ENCODE measurements around the gene COP1. TPM values are rescaled to one million over a fixed set of nuclear protein-coding genes. Genes with fewer than 3 reads are reported as not detected.

COP1 gene
- total and polyA plus RNA-seq, 2 of the 13 experiments (the other 11 are each of a cell fraction or from before 2014, with no cell fraction given): 20.5 to 51.3 TPM

- no peak for TF ChIP-seq KDM6A (CRISPR knock-in tag; IDR thresholded peaks at IDR 0.05; ENCODE audit: low read depth)
- TF ChIP-seq ZNF350 (CRISPR knock-in tag; IDR thresholded peaks at IDR 0.05; ENCODE audit: borderline replicate concordance, low read depth): peak; percentile 60; the same call in 1 of the 2 replicates
- no peak; the same call in 1 of the 2 replicates for TF ChIP-seq HDAC2 (CRISPR knock-in tag; IDR thresholded peaks at IDR 0.05)
- TF ChIP-seq, protein P1, sequence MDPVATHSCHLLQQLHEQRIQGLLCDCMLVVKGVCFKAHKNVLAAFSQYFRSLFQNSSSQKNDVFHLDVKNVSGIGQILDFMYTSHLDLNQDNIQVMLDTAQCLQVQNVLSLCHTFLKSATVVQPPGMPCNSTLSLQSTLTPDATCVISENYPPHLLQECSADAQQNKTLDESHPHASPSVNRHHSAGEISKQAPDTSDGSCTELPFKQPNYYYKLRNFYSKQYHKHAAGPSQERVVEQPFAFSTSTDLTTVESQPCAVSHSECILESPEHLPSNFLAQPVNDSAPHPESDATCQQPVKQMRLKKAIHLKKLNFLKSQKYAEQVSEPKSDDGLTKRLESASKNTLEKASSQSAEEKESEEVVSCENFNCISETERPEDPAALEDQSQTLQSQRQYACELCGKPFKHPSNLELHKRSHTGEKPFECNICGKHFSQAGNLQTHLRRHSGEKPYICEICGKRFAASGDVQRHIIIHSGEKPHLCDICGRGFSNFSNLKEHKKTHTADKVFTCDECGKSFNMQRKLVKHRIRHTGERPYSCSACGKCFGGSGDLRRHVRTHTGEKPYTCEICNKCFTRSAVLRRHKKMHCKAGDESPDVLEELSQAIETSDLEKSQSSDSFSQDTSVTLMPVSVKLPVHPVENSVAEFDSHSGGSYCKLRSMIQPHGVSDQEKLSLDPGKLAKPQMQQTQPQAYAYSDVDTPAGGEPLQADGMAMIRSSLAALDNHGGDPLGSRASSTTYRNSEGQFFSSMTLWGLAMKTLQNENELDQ (CRISPR knock-in tag; IDR thresholded peaks at IDR 0.05; ENCODE audit: borderline replicate concordance): no peak
- TF ChIP-seq ZNF44 (CRISPR knock-in tag; IDR thresholded peaks at IDR 0.05): no peak
- no peak for TF ChIP-seq DMTF1 (CRISPR knock-in tag; IDR thresholded peaks at IDR 0.05)
- TF ChIP-seq ZBTB43 (CRISPR knock-in tag; conservative IDR thresholded peaks at IDR 0.05): peak; percentile 71; the same call in 1 of the 2 replicates
- TF ChIP-seq, protein P2, sequence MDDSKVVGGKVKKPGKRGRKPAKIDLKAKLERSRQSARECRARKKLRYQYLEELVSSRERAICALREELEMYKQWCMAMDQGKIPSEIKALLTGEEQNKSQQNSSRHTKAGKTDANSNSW (CRISPR knock-in tag; IDR thresholded peaks at IDR 0.05; ENCODE audit: borderline replicate concordance): no peak
- TF ChIP-seq, protein P3, sequence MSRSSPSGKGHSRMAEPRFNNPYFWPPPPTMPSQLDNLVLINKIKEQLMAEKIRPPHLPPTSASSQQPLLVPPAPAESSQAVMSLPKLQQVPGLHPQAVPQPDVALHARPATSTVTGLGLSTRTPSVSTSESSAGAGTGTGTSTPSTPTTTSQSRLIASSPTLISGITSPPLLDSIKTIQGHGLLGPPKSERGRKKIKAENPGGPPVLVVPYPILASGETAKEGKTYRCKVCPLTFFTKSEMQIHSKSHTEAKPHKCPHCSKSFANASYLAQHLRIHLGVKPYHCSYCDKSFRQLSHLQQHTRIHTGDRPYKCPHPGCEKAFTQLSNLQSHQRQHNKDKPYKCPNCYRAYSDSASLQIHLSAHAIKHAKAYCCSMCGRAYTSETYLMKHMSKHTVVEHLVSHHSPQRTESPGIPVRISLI (CRISPR knock-in tag; IDR thresholded peaks at IDR 0.05; ENCODE audit: borderline replicate concordance): 0 out of 2 replicates have a peak, but pooled peaks have one; percentile 59
- no peak for TF ChIP-seq ETV6 (CRISPR knock-in tag; conservative IDR thresholded peaks at IDR 0.05)
- TF ChIP-seq ZNF468 (CRISPR knock-in tag; IDR thresholded peaks at IDR 0.05): no peak
- TF ChIP-seq ZNF432 (CRISPR knock-in tag; IDR thresholded peaks at IDR 0.05; ENCODE audit: borderline replicate concordance): no peak
- TF ChIP-seq ZNF749 (CRISPR knock-in tag; IDR thresholded peaks at IDR 0.05; ENCODE audit: borderline replicate concordance): no peak
- no peak for TF ChIP-seq ZNF775 (CRISPR knock-in tag; IDR thresholded peaks at IDR 0.05; ENCODE audit: borderline replicate concordance)
- TF ChIP-seq CCDC6 (CRISPR knock-in tag; IDR thresholded peaks at IDR 0.05): no peak
- no peak for TF ChIP-seq ATF7 (IDR thresholded peaks at IDR 0.05)
- TF ChIP-seq ATF7 (CRISPR knock-in tag; IDR thresholded peaks at IDR 0.05): no peak
- peak; percentile 32 for TF ChIP-seq ZEB1 (IDR thresholded peaks at IDR 0.05; ENCODE audit: insufficient replicate concordance, low read depth)
- TF ChIP-seq FOXM1 (CRISPR knock-in tag; IDR thresholded peaks at IDR 0.05): no peak
- TF ChIP-seq KLF11 (CRISPR knock-in tag; IDR thresholded peaks at IDR 0.05): no peak
- no peak; the same call in 1 of the 2 replicates for TF ChIP-seq RXRB (CRISPR knock-in tag; IDR thresholded peaks at IDR 0.05; ENCODE audit: borderline replicate concordance)
- TF ChIP-seq JDP2 (CRISPR knock-in tag; IDR thresholded peaks at IDR 0.05; ENCODE audit: borderline replicate concordance): no peak
Observed at GRCh38 chr1:176206961-176207902, at the start of gene COP1 (continued).

Data from HepG2 (cell line).